ENCODE results near the gene OR10X1. TPM values are rescaled to one million over a fixed set of nuclear protein-coding genes. Genes with fewer than 3 reads are reported as not detected.

Gene OR10X1
- total RNA-seq, 1 experiment from 2014 or later, result not detected

GRCh38 chr1:158607296-158607695 lies 27.6 kb upstream of the OR10X1 start:
- Histone ChIP-seq H3K27ac (ENCODE audit: insufficient read length, low read depth, low read length) (no peak overlapping the region), H3K79me2 (ENCODE audit: insufficient read depth, low read length) (no peaks in the 10 kb centered on the region), H3K4me2 (ENCODE audit: insufficient read depth, insufficient read length, low read length) (no peak overlapping the region), H3K56ac (ENCODE audit: insufficient read length, low read depth, low read length) (no peak overlapping the region), H4K91ac (ENCODE audit: insufficient read length, low read depth, low read length) (no peak overlapping the region), H2BK5ac (ENCODE audit: insufficient read length, low read length) (no peak overlapping the region), H2BK12ac (ENCODE audit: insufficient read length, low read depth, low read length) (no peak overlapping the region), H3T11ph (ENCODE audit: low read length) (no peak overlapping the region), H3K4me1 (ENCODE audit: insufficient read depth, low read length) (0 out of 2 replicates have a peak, but pooled peaks cover 2% of the 10 kb centered on the region), H3K23ac (ENCODE audit: insufficient read length, low read depth, low read length) (no peak overlapping the region), H3K14ac (ENCODE audit: insufficient read depth, low read length) (no peak overlapping the region), H4K8ac (replicated peaks; ENCODE audit: insufficient read length, low read depth, low read length) (no peak overlapping the region), H2BK20ac (ENCODE audit: low read depth, low read length, poor library complexity, severe bottlenecking) (no peak overlapping the region), H3K27me3 (ENCODE audit: insufficient read depth, low read length) (no peaks in the 10 kb centered on the region), H3K23me2 (ENCODE audit: insufficient read length, low read depth, low read length, poor library complexity, severe bottlenecking) (no peaks in the 10 kb centered on the region), H4K20me1 (ENCODE audit: control insufficient read depth, insufficient read depth, insufficient read length) (no peaks in the 10 kb centered on the region), H2BK15ac (ENCODE audit: low read depth, low read length) (no peak overlapping the region), H2AFZ (ENCODE audit: low read length) (no peak overlapping the region), H4K5ac (ENCODE audit: insufficient read length, low read depth, low read length) (no peak overlapping the region), H2BK120ac (ENCODE audit: low read depth, low read length, poor library complexity, severe bottlenecking) (no peak overlapping the region), H3K4ac (ENCODE audit: low read depth, low read length) (no peak overlapping the region), H3K9me3 (ENCODE audit: control insufficient read depth, low read depth, low read length) (no peaks in the 10 kb centered on the region), H2AK5ac (ENCODE audit: insufficient read length, low read length) (no peak overlapping the region), H3K18ac (ENCODE audit: insufficient read length, low read depth, low read length) (no peak overlapping the region), H3K79me1 (ENCODE audit: insufficient read depth, low read depth, low read length, poor library complexity, severe bottlenecking) (no peaks in the 10 kb centered on the region), H3K9ac (ENCODE audit: extremely low read depth, insufficient read length, low read length) (no peak overlapping the region)
- Mint-ChIP-seq H3K36me3 (ENCODE audit: insufficient read depth in 1 of 3, low read depth in 3 of 3) (no peaks in the 10 kb centered on the region; a peak in 1 of 7 replicates), H3K27me3 (ENCODE audit: low read depth) (no peaks in the 10 kb centered on the region), H3K4me3 (no peak overlapping the region), H3K9me3 (no peaks in the 10 kb centered on the region), H3K4me1 (peaks cover 0 to 3% of the 10 kb centered on the region in 2 experiments; a peak in 1 of 4 replicates), H3K27ac (no peak overlapping the region)
- no peak for TF ChIP-seq CTCF (conservative IDR thresholded peaks at IDR 0.05)
- DNase-seq, result no peak
- no CpG with 5 or more reads among the region's 1 CpG for WGBS (ENCODE audit: extremely low coverage, insufficient read length, low lambda C conversion rate)

All from H9 (cell line).